Activated T-helper 1 cell treated with Interleukin-2 at 50 U/mL for 16 hours (primary cell): Measurements from ENCODE around the gene SNX33.
"Not testable (repeated sequence)": the region's sequence is repeated elsewhere in the genome, so short reads cannot be mapped to it uniquely, and the experiment has no call there.

Experiments used
- DNase-seq: peaks from one replicate; pipeline ENCODE4 v3.0.0-alpha.2; 2020; ENCODE audit warnings: low read depth

SNX33 gene

GRCh38 chr15:75647370-75648155 lies at the start of gene SNX33:
Gene SNX33 (plus strand): TSS chr15:75647912. CDS start chr15:75649103, 1,191 bp downstream.
- DNase-seq = peak; percentile 37

DNA sequence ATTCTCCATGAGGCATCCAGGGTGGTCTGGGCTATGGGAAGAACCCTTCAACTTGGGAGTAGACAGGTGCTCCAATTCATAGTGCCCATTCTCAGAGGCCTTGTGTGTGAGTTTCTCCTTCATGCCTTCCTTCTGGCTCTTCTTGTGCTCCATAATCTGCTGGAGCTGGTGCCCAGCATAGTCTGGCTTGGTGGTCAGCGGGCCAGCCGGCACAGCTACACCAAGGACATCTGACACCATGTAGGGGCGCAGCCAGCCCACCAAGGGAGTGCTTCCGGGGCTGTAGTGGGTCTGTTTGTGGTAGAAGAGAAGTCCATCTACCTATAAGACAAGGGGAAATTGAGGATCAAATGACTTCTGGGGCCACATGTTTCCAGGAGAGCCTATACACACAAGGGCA lies 49.4 kb upstream of the SNX33 start:
- DNase-seq = no peak

GRCh38 chr15:75599401-75599800 lies 48.3 kb upstream of the SNX33 start:
- no peak for DNase-seq

- no peak for DNase-seq
Observed at GRCh38 chr15:75606026-75606425, 41.7 kb upstream of the SNX33 start.

DNA sequence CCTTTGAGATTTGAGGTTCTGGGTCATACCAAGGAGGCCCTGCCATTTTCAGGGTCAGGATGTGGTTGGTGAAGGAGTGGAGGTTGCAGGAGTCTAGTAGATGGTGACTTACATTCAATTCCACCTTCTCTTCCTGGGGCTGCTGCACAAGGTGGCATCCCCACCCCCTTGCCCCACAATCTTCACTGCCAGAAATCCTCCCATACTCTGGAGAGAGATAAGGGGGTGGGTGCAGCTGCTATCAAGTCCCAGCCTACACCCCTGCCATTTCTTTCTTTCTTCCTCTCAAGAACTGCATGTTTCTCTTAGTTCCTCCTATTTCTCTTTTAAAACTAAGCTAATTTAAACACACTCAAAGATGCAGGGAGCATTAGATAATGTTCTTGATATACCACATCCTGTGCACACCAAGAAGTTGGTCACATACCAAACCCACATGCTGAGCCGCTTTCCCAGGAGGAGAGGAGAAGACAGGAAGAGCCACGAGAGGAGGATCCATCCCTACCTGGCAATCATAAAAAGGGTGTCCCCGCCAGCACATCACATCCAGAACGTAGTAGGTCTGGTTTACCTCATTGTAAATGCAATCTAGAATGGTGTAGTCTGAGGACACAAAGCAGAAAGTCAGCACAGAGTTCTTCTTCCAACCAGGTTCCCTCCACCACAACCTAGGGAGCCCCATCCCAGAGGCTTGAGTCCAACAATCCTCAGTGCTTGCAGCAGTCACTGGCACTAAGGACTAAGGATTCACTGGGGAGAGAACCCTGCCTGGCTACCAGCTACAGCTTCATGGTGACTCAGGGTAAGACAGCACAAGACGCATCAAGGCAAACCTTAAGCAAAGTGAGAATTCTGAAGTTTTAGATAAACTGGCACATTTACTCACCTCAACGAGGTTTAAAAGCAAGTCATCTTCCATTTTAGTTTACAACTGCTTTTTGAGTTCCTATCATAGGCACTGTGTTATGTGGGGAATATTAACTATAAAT lies 40.7 kb upstream of the SNX33 start:
- no peak for DNase-seq

- no peak for DNase-seq
Observed at GRCh38 chr15:75616766-75617165, 30.9 kb upstream of the SNX33 start.

GRCh38 chr15:75620058-75620820 lies 27.5 kb upstream of the SNX33 start:
- DNase-seq = no peak

DNA sequence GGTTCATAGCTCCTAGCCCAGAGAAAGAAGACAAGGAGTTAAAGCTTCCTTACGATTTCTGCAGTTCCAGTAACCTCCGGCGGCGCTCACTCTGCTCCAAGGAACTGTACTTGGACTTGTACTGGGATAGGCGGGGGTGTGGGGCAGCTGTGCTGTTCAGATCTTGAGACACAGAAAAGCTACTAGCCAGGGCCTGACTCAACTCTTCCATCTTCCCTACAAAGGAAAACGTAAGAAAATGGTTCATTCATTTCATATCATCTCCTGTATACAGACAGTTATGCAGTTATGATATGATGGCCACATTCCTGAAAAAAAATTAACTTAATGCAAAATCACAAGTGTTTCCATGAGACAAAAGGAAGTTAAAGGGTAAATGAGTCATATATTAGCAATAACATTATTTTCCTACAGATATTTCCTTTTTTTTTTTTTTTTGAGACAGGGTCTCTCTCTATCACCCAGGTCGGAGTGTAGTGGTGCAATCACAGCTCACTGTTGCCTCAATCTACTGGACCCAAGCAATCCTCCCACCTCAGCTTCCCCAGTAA lies 26.8 kb upstream of the SNX33 start:
- DNase-seq = no peak

GRCh38 chr15:75622505-75622904 lies 25.2 kb upstream of the SNX33 start:
- DNase-seq = no peak

- DNase-seq = peak; percentile 90
Observed at GRCh38 chr15:75625542-75626347, 22.0 kb upstream of the SNX33 start, which contains the start of gene SNUPN. Gene SNUPN (minus strand): TSS chr15:75625725. CDS start chr15:75621051, 4,674 bp downstream.

DNA sequence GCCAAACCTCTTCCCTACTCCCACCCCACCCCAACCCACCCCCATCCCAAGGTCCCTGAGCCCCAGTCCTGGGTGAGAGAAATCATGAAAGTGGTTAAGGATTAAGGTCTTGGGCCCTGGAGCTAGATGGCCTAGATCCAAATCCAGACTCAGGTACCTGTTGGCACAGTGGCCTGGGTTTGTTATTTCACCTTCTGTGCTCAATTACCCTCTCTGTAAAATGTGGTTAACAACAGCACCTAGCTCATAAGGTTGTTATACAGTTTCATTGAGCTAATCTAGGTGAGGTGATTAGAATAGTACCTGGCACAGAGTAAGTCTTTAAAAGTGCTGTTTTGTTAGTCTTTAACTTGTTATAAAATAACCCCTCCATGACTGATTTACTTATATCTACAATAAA lies 15.8 kb upstream of the SNX33 start:
- no peak for DNase-seq

- DNase-seq = not testable (repeated sequence)
Observed at GRCh38 chr15:75633922-75634321, 13.8 kb upstream of the SNX33 start.

DNA sequence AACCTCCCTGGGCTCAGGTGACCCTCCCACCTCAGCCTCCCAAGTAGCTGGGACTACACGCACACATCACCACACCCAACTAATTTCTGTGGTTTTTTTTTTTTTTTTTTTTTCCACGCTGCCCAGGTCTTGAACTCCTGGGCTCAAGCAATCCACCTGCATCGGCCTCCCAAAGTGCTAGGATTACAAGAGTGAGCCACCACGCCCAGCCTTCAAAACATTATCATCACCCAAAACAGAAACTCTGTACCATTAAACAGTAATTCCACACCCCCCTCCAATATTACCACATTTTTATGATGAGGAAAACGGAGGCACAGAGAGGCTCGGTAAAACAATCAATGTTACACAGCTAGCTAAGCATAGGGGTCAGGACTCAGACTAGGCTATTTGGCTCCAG lies 11.7 kb upstream of the SNX33 start:
- DNase-seq = no peak

DNA sequence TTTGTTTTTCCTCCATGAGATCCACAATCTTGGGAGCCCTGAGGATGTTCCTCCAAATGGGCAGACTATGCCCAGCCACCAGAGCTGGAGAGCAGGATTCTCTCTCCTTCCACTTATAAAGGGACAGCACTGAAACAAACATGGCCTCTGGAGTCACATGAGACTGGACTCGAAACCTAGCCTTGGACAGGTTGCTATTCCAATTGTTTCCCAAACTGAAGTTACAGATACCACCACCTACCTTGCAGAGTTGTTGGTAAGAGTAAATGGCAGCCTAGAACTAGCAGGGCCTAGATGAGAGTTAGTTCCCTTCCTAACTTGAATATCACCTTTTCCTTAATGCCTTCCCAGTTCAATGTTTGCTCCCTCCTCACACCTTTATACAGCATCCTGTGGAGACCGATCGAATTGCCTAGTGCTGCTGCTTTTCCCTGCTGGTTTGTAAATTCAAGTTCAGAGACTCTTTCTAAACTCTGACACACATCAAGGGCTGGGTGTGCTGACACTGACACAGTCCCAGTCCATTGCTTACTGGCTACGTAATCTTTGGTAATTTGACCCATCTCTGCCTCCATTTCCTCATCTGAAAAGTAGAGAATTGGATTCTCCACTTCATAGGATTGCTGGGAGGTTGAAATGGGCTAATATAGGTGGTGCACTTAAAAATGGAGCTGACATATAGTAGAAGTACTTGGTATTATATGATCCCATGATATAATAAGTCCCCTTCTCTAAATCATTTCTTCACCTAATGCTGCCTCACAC lies 10.3 kb upstream of the SNX33 start:
- DNase-seq = no peak

DNA sequence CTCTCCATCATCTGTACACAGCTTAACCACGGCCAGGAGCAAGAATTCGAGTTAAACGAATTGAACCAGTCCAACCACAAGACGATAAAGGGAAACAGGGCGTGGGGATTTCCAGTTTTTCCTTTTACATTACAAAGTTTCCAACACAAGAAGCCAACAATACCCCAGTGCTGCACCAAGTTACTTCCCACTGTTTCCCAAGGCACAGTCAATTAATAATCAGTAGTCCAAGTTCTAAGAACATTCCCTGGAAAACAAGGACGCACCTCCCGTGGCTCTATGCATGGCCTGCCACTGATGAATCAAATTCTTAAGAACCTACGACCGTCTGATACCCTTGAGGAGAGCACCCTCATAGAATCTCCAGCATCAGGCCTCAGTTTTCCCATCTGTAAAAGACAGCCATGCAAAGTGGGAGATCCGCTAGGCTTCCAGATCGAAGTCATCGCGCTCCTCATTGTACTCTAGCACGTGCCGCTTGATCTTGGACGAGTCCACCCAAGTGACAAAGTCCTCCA lies 8.5 kb upstream of the SNX33 start:
- DNase-seq = no peak

DNA sequence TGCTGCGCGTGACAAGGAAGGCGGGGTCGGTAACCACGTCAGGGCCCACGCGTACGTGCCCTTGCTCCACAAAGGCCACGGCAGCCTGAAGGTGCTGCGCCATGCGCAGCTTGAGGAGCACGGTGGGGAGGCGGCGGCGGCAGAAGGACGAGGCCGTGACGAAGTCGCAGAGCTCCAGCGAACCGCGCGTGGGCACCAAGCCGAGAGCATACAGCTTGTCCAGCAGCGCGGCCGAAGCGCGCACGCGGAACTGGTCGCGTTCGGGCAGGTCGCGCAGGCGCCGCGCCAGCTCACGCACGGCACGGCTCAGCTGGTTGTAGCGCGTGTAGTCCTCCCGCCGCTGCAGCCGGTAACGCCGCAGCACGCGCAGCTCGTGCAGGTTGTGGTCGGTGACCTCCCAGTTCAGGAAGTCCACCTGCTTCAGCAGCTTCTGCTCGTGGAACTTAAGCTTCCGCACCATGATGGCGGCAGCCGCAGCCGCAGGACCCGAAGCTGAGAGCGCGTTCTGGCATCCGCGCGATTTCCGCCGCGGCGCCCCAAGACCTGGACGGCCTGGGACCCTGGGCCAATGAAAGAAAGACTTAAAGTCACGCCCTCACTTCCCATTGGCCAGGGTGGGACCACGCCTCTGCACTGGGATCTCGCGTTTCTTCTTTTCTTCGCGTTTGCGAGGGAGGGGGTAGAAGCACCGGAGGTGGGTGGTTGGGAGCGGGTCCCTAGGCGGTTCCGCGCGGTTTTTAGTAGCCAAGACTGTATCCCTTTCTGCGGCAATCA lies 7.8 kb upstream of the SNX33 start, which contains the start of gene IMP3:
IMP3 (minus strand) TSS at position 516 of the 774 bp plus-strand sequence; CDS start at position 460, 56 bp downstream.
- peak; percentile 91 for DNase-seq

DNA sequence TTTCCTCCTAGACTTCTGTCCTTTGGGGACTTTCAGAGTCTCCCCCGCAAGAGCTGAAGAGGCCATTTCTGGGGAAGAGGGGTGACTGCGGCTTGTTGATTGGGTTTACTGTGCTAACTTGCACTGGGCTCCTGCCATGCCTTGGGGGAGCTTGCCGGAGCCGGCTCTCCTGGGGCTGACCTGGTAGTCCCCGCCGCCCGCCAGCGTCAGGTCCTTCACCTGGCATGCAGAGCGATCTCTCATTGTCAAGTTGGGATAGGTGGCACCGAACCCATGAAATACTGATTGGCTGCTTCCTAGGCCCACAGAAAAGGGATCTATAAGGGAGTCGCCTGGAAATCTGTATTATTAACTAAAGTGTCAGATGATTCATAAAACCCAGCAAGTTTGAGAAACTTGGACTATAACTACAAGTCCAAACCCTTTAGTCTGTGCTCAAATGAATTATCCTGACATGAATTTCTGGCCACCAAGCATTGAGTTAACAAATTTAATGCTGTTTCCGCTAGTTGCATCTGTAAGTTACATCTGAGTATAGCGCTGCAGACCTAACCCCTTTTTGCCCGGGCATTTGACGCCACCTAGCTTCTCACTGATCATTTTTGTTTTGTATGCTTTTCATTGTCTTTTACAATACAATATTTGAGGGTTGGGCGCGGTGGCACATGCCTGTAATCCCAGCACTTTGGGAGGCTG lies 7.1 kb upstream of the SNX33 start:
- DNase-seq = peak; percentile 20

DNA sequence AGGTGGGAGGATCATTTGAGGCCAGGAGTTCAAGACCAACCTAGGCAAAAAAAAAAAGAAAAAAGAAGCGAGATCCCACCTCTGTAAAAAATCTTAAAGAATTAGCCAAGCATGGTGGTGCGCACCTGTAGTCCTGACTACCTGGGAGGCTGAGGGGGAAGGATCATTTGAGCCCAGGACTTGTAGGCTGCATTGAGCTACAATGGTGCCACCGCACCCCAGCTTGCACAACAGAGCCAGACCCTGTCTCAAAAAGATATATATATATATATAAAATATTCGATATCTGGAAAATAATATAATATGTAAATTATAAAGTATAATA lies 6.6 kb upstream of the SNX33 start:
- DNase-seq = no peak
